Mesodermal cell (in vitro differentiated cells): ENCODE results near the gene TBRG4.

Source experiments
- H3K27ac ChIP-seq: 2 replicates; pipeline ENCODE4 v1.7.0; 2013; ENCODE audit warnings: mild to moderate bottlenecking, low read depth, low read length, moderate library complexity; ENCODE audit not compliant: severe bottlenecking
- H3K36me3 ChIP-seq: 2 replicates; pipeline ENCODE4 v1.7.1; 2013; ENCODE audit warnings: mild to moderate bottlenecking, low read length, moderate library complexity; ENCODE audit not compliant: control insufficient read depth, insufficient read depth
- H3K4me1 ChIP-seq: one replicate; pipeline ENCODE4 v1.7.1; 2013; ENCODE audit warnings: mild to moderate bottlenecking, low read length; ENCODE audit not compliant: insufficient read depth, control insufficient read depth, poor library complexity, severe bottlenecking
- H3K4me3 ChIP-seq: 2 replicates; pipeline ENCODE4 v1.7.0; 2013; ENCODE audit warnings: low read length, control low read depth, mild to moderate bottlenecking; ENCODE audit not compliant: insufficient read depth, poor library complexity, severe bottlenecking; ENCODE audit errors: extremely low read depth
- H3K9me3 ChIP-seq: 2 replicates; pipeline ENCODE4 v1.7.1; 2013; ENCODE audit warnings: mild to moderate bottlenecking, low read length, moderate library complexity; ENCODE audit not compliant: control insufficient read depth
- WGBS, 2 experiments: methylation state at CpG; one replicate each; pipeline ENCODE4 v1.1.5; 2013; ENCODE audit warnings: missing lambda C conversion rate in 2 of 2; ENCODE audit not compliant: insufficient coverage in 2 of 2; 5-methylcytosine and 5-hydroxymethylcytosine counted together

TBRG4 gene

GRCh38 chr7:45088146-45088701 is 23.3 kb downstream of the TBRG4 start:
- WGBS, 2 experiments = 75 to 80% methylated on average over 12 to 20 of the region's 29 CpGs
- Histone ChIP-seq H3K4me3 (peak overlapping the region; percentile 53), H3K36me3 (no peaks in the 10 kb centered on the region), H3K9me3 (no peaks in the 10 kb centered on the region), H3K27ac (no peak overlapping the region), H3K4me1 (no peaks in the 10 kb centered on the region)

DNA sequence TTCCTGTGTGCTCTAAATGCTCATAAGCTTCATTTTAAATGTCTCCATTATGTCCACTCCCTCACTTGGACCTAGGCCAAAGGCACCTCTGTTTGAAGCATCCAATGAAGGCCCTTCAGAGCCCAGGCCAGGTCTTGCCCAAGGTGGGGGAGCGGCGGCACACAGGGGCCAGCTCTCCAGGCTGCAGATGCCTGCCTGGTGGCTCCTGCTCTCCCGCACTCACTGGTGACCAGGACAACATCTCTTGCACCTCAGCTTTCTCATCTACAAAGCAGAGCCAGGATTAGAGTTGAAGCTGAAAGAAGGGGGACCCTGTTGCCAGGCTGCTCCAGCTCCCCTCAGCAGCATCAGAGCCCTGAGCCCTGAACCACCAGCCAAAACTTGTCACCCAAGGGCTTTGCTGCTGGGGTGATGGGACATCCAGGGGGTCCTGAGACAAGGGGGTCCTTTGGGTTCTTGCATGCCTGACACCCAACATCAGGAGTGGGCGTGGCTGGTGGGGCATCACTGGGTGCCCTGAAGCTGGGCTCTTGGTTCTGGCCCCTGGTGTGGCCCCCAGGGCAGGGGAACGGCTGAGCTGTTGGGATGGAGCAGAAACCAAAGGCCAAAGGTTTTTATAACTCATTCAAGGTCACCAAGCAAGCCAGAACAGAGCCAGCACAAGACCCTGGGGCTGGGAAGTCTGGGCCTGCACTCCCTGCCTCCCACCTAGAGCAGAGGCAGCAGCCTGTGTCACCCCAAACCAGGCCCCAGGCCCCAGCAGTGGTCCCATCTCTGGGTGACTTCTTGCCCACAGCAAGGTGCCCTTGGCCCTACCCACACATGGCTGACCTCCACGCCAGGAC is 24.0 kb downstream of the TBRG4 start:
- 96% methylated on average over 3 to 5 of the region's 6 CpGs for WGBS, 2 experiments
- Histone ChIP-seq H3K27ac (no peak overlapping the region), H3K9me3 (no peaks in the 10 kb centered on the region), H3K36me3 (no peaks in the 10 kb centered on the region), H3K4me1 (no peaks in the 10 kb centered on the region), H3K4me3 (no peak overlapping the region)

DNA sequence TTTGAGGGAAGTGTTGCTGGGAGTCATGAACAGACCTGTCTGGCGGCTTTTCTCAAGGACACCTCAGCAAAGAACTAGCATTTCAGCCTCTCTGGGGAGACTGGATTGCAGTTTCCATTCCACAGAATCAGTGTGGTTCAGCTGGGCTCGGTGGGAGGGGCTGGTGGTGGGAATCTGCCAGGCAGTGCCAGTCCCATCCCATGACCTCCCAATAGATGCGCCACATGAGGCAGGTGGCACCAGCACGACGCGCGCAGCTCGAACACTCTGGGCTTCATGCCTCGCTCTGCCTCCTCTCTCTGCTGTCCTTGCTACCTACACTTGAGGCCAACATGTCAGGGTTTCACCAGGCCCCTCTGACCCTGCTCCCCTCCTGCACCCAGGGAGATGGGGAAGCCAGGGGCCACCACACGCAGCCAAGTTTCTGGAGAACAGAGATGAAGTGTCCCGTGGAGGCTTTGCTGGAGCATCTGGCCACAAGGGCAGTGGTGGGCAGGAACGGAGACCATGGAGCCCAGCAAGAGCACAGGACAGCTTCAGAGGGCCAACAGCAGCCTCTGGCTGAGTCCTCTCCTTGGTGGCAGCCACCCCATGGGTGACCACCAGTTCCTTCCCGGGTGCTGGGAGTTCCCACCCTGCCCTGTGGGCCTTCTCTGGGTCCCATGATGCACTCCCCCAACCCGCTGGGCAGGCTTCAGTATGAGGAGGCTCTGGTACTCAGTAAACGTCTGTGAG is 25.0 kb downstream of the TBRG4 start:
- WGBS, 2 experiments = 87 to 88% methylated on average over 13 to 15 of the region's 15 CpGs
- Histone ChIP-seq H3K4me3 (no peak overlapping the region), H3K27ac (no peak overlapping the region), H3K36me3 (no peaks in the 10 kb centered on the region), H3K9me3 (no peaks in the 10 kb centered on the region), H3K4me1 (no peaks in the 10 kb centered on the region)

- H3K4me1 ChIP-seq = no peaks in the 10 kb centered on the region
- no peaks in the 10 kb centered on the region for H3K36me3 ChIP-seq
- H3K9me3 ChIP-seq = no peaks in the 10 kb centered on the region
- no peak overlapping the region for H3K27ac ChIP-seq
- 87 to 89% methylated on average over 15 to 20 of the region's 23 CpGs for WGBS, 2 experiments
- no peak overlapping the region for H3K4me3 ChIP-seq
These were observed 25.8 kb downstream of the TBRG4 start for GRCh38 chr7:45085619-45086200.

GRCh38 chr7:45084901-45085618 is 26.4 kb downstream of the TBRG4 start:
- H3K4me1 ChIP-seq = no peaks in the 10 kb centered on the region
- no peak overlapping the region for H3K27ac ChIP-seq
- no peaks in the 10 kb centered on the region for H3K9me3 ChIP-seq
- H3K36me3 ChIP-seq = no peaks in the 10 kb centered on the region
- WGBS, 2 experiments = 84 to 89% methylated on average over 9 to 20 of the region's 24 CpGs
- H3K4me3 ChIP-seq = no peak overlapping the region

- Histone ChIP-seq H3K27ac (no peak overlapping the region), H3K4me1 (no peaks in the 10 kb centered on the region), H3K4me3 (no peak overlapping the region), H3K36me3 (no peaks in the 10 kb centered on the region), H3K9me3 (no peaks in the 10 kb centered on the region)
- 84 to 97% methylated on average over 3 to 4 of the region's 5 CpGs for WGBS, 2 experiments
These were observed 27.2 kb downstream of the TBRG4 start for GRCh38 chr7:45084336-45084735.

DNA sequence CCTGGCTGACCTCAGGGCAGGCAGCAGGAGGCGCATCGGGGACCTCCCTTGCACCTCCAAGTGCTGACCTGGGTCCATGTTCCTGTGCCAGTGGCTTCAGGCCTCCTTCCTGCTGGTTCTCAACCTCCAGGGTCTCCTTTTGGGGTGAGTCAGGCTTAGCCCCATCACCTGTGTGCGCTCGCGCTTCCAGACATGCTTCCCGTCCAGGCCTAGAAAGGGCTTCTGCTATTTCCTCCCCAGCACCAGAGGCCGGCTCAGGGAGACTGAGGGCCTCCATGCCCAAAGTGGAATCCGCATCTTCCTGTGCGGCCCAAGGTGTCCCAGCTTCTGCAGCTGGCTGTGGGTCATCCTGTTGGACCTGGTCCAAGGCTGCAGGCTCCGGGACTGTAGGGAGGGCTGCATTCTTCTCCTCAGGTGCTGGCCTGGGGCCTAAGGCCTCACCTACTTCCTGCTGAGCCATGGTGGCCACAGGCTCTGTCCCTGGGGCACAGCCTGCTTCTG is 28.6 kb downstream of the TBRG4 start:
- Histone ChIP-seq H3K36me3 (peaks cover 4% of the 10 kb centered on the region), H3K4me3 (no peak overlapping the region), H3K4me1 (no peaks in the 10 kb centered on the region), H3K9me3 (no peaks in the 10 kb centered on the region), H3K27ac (no peak overlapping the region)
- WGBS, 2 experiments = 88 to 92% methylated on average over 6 to 10 of the region's 10 CpGs

GRCh38 chr7:45082031-45082830 is 29.3 kb downstream of the TBRG4 start:
- Histone ChIP-seq H3K36me3 (peaks cover 11% of the 10 kb centered on the region), H3K4me1 (no peaks in the 10 kb centered on the region), H3K4me3 (no peak overlapping the region), H3K27ac (no peak overlapping the region), H3K9me3 (no peaks in the 10 kb centered on the region)
- 89 to 93% methylated on average over 13 to 18 of the region's 18 CpGs for WGBS, 2 experiments

GRCh38 chr7:45081670-45081974 is 29.9 kb downstream of the TBRG4 start:
- WGBS, 2 experiments = 100% methylated on average over 1 to 9 of the region's 9 CpGs
- no peak overlapping the region for H3K27ac ChIP-seq
- H3K4me1 ChIP-seq = no peaks in the 10 kb centered on the region
- H3K36me3 ChIP-seq = peaks cover 16% of the 10 kb centered on the region
- H3K4me3 ChIP-seq = no peak overlapping the region
- no peaks in the 10 kb centered on the region for H3K9me3 ChIP-seq
